Panc1 (cell line): ENCODE results near the gene PLCB1.

Experiments
- POLR2AphosphoS5 ChIP-seq: IDR thresholded peaks from 2 replicates; pipeline ENCODE4 v1.6.1; 2012; ENCODE audit warnings: mild to moderate bottlenecking, low read depth, low read length, moderate library complexity
- TF ChIP-seq, protein P1 (sequence below): fragments of 450-650 bp; IDR thresholded peaks from 2 replicates; pipeline ENCODE4 v1.5.1; 2017; ENCODE audit warnings: mild to moderate bottlenecking

DNA sequence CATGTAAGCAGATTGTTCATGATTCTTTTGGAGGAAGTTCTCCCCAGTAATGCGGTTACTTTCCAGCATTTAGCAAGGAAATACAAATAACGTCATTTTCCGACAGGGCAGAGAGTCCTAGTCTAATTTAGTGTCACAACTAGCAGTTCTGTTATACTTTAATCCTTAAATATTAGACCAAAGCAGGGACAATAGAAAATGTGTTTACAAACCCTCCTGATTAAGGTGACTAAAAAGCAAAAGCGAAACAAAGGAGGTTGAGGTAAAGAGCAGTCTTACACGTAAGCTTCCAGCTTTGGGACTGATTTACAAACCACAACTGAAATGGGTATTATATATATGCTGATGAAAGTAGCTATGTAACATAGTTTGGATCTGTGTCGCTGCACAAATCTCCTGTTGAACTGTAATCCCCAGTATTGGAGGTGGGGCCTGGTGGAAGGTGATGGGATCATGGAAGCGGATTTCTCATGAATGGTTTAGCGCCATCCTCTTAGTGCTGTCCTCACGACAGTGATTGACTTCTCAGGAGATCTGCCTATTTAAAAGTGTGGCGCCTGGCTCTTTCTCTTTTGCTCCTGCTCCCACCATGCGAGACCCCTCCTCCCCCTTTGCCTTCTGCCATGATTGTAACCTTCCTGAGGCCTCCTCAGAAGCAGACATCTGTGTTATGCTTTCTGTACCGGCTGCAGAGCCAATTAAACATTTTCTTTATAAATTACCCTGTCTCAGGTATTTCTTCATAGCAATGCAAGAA, 81.9 kb downstream of the PLCB1 start:
- TF ChIP-seq, protein P1, sequence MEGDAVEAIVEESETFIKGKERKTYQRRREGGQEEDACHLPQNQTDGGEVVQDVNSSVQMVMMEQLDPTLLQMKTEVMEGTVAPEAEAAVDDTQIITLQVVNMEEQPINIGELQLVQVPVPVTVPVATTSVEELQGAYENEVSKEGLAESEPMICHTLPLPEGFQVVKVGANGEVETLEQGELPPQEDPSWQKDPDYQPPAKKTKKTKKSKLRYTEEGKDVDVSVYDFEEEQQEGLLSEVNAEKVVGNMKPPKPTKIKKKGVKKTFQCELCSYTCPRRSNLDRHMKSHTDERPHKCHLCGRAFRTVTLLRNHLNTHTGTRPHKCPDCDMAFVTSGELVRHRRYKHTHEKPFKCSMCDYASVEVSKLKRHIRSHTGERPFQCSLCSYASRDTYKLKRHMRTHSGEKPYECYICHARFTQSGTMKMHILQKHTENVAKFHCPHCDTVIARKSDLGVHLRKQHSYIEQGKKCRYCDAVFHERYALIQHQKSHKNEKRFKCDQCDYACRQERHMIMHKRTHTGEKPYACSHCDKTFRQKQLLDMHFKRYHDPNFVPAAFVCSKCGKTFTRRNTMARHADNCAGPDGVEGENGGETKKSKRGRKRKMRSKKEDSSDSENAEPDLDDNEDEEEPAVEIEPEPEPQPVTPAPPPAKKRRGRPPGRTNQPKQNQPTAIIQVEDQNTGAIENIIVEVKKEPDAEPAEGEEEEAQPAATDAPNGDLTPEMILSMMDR, result no peak
- TF ChIP-seq POLR2AphosphoS5, result no peak
